Measurements from ENCODE around the gene GABPA. TPM values are rescaled to one million over a fixed set of nuclear protein-coding genes. Genes with fewer than 3 reads are reported as not detected.

The GABPA gene
- total and polyA plus RNA-seq, 4 donors: 7.2 to 43.6 (median 12.3) TPM

DNA sequence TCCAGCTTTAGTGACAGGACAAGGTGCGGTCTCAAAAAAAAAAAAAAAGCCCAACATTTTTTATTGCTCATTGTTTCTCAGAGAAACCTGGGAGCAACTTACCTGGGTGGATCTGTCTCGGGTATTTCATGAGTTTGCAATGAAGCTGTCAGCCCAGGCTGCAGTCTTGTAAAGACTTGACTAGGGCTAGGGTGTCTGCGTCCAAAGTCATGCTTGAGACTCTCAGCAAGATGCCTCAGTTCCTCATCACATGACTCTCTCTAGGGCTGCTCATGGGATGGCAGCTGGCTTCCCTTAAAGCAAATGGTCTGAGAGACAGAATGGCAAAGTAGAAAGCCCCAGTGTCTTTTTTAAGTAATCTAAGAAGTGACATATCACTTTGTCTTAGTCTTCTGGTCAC is 8.1 kb downstream of the GABPA start:
- Histone ChIP-seq H3K4me3 (no peak overlapping the region), H3K9me3 (ENCODE audit: control insufficient read depth in 4 of 4, insufficient read depth in 3 of 4, low read length in 3 of 4) (no peaks in the 10 kb centered on the region), H3K4me1 (ENCODE audit: control insufficient read depth in 5 of 5, insufficient read depth in 5 of 5, low read length in 5 of 5) (peaks cover 0 to under 1% (median 0%) of the 10 kb centered on the region in 5 donors), H3K36me3 (ENCODE audit: control insufficient read depth in 4 of 4, insufficient read depth in 4 of 4, low read length in 4 of 4) (peaks cover 0 to 15% (median under 1%) of the 10 kb centered on the region in 4 donors), H3K9ac (ENCODE audit: insufficient read depth in 1 of 2, low read length in 2 of 2) (no peak overlapping the region), H3K27me3 (ENCODE audit: control insufficient read depth in 3 of 3, insufficient read depth in 3 of 3, low read length in 2 of 3) (no peaks in the 10 kb centered on the region), H3K27ac (ENCODE audit: low read depth in 1 of 2, low read length in 1 of 2) (no peak overlapping the region)
- ATAC-seq (ENCODE audit: insufficient read depth, low FRiP score) (no peak), DNase-seq (no peak)
- TF ChIP-seq, protein P1, sequence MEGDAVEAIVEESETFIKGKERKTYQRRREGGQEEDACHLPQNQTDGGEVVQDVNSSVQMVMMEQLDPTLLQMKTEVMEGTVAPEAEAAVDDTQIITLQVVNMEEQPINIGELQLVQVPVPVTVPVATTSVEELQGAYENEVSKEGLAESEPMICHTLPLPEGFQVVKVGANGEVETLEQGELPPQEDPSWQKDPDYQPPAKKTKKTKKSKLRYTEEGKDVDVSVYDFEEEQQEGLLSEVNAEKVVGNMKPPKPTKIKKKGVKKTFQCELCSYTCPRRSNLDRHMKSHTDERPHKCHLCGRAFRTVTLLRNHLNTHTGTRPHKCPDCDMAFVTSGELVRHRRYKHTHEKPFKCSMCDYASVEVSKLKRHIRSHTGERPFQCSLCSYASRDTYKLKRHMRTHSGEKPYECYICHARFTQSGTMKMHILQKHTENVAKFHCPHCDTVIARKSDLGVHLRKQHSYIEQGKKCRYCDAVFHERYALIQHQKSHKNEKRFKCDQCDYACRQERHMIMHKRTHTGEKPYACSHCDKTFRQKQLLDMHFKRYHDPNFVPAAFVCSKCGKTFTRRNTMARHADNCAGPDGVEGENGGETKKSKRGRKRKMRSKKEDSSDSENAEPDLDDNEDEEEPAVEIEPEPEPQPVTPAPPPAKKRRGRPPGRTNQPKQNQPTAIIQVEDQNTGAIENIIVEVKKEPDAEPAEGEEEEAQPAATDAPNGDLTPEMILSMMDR (IDR thresholded peaks at IDR 0.05; ENCODE audit: control extremely low read depth, extremely low read depth): no peak
- whole genome bisulfite sequencing, 2 donors: 98 to 99% methylated on average over 3 of the region's 3 CpGs

DNA sequence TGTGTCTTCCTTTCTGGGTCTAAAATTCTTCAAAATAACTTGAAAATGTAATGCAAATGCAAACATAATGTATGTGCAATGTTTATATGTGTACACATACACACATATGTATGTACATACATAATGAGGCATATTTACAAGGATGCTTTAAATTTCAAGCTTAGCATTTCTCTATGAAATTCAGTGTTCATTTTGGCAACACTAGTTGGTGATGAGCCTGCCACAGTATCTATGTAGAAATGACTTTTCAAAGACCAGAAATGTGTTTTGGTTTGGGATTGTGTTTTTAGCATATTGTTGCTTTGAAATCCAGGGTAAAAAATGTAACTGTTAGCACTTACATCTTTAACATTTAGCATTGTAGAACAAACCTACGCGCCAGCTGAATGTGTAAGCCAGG is 10.1 kb downstream of the GABPA start:
- Histone ChIP-seq H3K4me3 (no peak overlapping the region), H3K9ac (ENCODE audit: insufficient read depth in 1 of 2, low read length in 2 of 2) (no peak overlapping the region), H3K27me3 (ENCODE audit: control insufficient read depth in 3 of 3, insufficient read depth in 3 of 3, low read length in 2 of 3) (no peaks in the 10 kb centered on the region), H3K27ac (ENCODE audit: low read depth in 1 of 2, low read length in 1 of 2) (no peak overlapping the region), H3K4me1 (ENCODE audit: control insufficient read depth in 5 of 5, insufficient read depth in 5 of 5, low read length in 5 of 5) (no peaks in the 10 kb centered on the region), H3K36me3 (ENCODE audit: control insufficient read depth in 4 of 4, insufficient read depth in 4 of 4, low read length in 4 of 4) (peaks cover 2 to 24% (median 4%) of the 10 kb centered on the region in 4 donors), H3K9me3 (ENCODE audit: control insufficient read depth in 4 of 4, insufficient read depth in 3 of 4, low read length in 3 of 4) (no peaks in the 10 kb centered on the region)
- no peak for DNase-seq
- TF ChIP-seq, protein P1 (IDR thresholded peaks at IDR 0.05; ENCODE audit: control extremely low read depth, extremely low read depth): no peak
- WGBS, 2 donors: 97 to 100% methylated on average over 2 of the region's 2 CpGs
- no peak for ATAC-seq (ENCODE audit: insufficient read depth, low FRiP score)

DNA sequence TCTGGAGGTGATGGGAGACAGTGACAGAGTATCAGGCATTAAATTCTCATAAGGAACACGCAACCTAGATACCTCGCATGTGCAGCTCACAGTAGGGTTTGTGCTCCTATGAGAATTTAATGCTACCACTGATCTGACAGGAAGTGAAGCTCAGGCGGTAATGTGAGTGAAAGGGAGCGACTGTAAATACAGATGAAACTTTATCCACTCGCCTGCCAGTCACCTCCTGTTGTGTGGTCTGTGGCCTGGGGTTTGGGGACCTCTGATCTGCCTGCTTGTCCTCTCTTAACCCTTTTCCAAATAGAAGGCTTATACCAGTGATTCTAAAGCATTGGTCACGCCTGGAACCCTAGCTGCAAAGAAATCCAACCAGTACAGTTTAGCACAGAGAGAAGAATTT is 15.3 kb downstream of the GABPA start:
- peaks cover 4 to 36% (median 18%) of the 10 kb centered on the region in 4 donors for H3K36me3 ChIP-seq (ENCODE audit: control insufficient read depth in 4 of 4, insufficient read depth in 4 of 4, low read length in 4 of 4)
- ATAC-seq (ENCODE audit: insufficient read depth, low FRiP score) (no peak), DNase-seq (no peak)
- TF ChIP-seq, protein P1 (IDR thresholded peaks at IDR 0.05; ENCODE audit: control extremely low read depth, extremely low read depth): no peak
- no peaks in the 10 kb centered on the region for H3K27me3 ChIP-seq (ENCODE audit: control insufficient read depth in 3 of 3, insufficient read depth in 3 of 3, low read length in 2 of 3)
- no peak overlapping the region for H3K27ac ChIP-seq (ENCODE audit: low read depth in 1 of 2, low read length in 1 of 2)
- 71 to 82% methylated on average over 6 of the region's 6 CpGs for WGBS, 2 donors
- H3K9ac ChIP-seq (ENCODE audit: insufficient read depth in 1 of 2, low read length in 2 of 2): no peak overlapping the region
- no peaks in the 10 kb centered on the region for H3K9me3 ChIP-seq (ENCODE audit: control insufficient read depth in 4 of 4, insufficient read depth in 3 of 4, low read length in 3 of 4)
- H3K4me3 ChIP-seq: no peak overlapping the region
- H3K4me1 ChIP-seq (ENCODE audit: control insufficient read depth in 5 of 5, insufficient read depth in 5 of 5, low read length in 5 of 5): no peaks in the 10 kb centered on the region

DNA sequence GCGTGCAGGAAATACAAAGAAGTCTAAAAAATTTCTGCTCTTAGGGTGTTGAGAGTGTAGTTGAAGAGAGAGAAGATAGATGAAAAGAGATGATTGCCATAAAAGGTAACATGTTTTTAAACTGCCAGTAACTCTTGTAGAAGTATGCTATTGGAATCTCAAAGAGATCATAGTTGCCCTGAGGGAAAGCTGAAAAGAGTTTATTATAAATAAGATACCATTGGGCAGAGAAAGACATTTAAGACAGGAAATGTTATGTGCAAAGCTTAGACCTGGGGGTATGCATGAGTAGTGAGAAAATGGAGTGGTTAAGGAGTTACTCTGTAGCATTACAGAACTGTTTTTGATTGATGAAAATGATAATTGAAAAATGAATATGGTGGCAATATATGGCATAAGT is 17.6 kb downstream of the GABPA start:
- H3K27ac ChIP-seq (ENCODE audit: low read depth in 1 of 2, low read length in 1 of 2): no peak overlapping the region
- H3K27me3 ChIP-seq (ENCODE audit: control insufficient read depth in 3 of 3, insufficient read depth in 3 of 3, low read length in 2 of 3): no peaks in the 10 kb centered on the region
- DNase-seq (no peak), ATAC-seq (ENCODE audit: insufficient read depth, low FRiP score) (no peak)
- H3K9me3 ChIP-seq (ENCODE audit: control insufficient read depth in 4 of 4, insufficient read depth in 3 of 4, low read length in 3 of 4): no peaks in the 10 kb centered on the region
- peaks cover 4 to 35% (median 19%) of the 10 kb centered on the region in 4 donors for H3K36me3 ChIP-seq (ENCODE audit: control insufficient read depth in 4 of 4, insufficient read depth in 4 of 4, low read length in 4 of 4)
- WGBS, 2 donors: 97 to 99% methylated on average over 1 of the region's 1 CpG
- TF ChIP-seq, protein P1 (IDR thresholded peaks at IDR 0.05; ENCODE audit: control extremely low read depth, extremely low read depth): no peak
- H3K9ac ChIP-seq (ENCODE audit: insufficient read depth in 1 of 2, low read length in 2 of 2): no peak overlapping the region
- no peak overlapping the region for H3K4me3 ChIP-seq
- no peaks in the 10 kb centered on the region for H3K4me1 ChIP-seq (ENCODE audit: control insufficient read depth in 5 of 5, insufficient read depth in 5 of 5, low read length in 5 of 5)

Data from lung (tissue), 12 donors.